Measurements from ENCODE around the gene CALML5. TPM values are rescaled to one million over a fixed set of nuclear protein-coding genes. Genes with fewer than 3 reads are reported as not detected.

Gene CALML5
- not detected for total RNA-seq

GRCh38 chr10:5499493-5500140 is at the start of gene CALML5:
Gene CALML5 (minus strand): TSS chr10:5499570. CDS start chr10:5499438, 132 bp downstream.
- intact Hi-C loops (cut with DNase I), result no loop called here
- TF ChIP-seq CTCF (IDR thresholded peaks at IDR 0.05), result no peak
- Histone ChIP-seq H3K27ac (no peak within 1 kb of the TSS), H3K4me3 (no peak within 1 kb of the TSS), H3K36me3 (no peaks in the 10 kb centered on the region), H3K27me3 (no peaks in the 10 kb centered on the region), H3K9me3 (no peaks in the 10 kb centered on the region), H3K4me1 (no peaks in the 10 kb centered on the region)
- no peak for DNase-seq (ENCODE audit: low spot score in 2 of 2)

- intact Hi-C loops (cut with DNase I), result loop anchor here (1.0 to 5.0 kb wide), 2 partner anchors 13 to 101 kb away; no protein-coding TSS in a partner anchor
- H3K4me3 ChIP-seq, result peak overlapping the region; percentile 16 to 43
- peak overlapping the region; percentile 93 for H3K27ac ChIP-seq
- H3K4me1 ChIP-seq, result peaks cover 22 to 51% of the 10 kb centered on the region in 2 donors
- no peak for TF ChIP-seq CTCF (IDR thresholded peaks at IDR 0.05)
- no peaks in the 10 kb centered on the region for H3K9me3 ChIP-seq
- no peaks in the 10 kb centered on the region for H3K27me3 ChIP-seq
- H3K36me3 ChIP-seq, result no peaks in the 10 kb centered on the region
- DNase-seq (ENCODE audit: low spot score in 2 of 2), result peak in 1 of 2 donors; percentile 6
Measured at GRCh38 chr10:5547931-5548660, 48.7 kb upstream of the CALML5 start.

- Histone ChIP-seq H3K36me3 (no peaks in the 10 kb centered on the region), H3K27me3 (no peaks in the 10 kb centered on the region), H3K4me1 (peaks cover 22 to 54% of the 10 kb centered on the region in 2 donors), H3K27ac (peak overlapping the region; percentile 93), H3K4me3 (peak overlapping the region; percentile 16 to 43), H3K9me3 (peaks cover 0 to 4% of the 10 kb centered on the region in 2 donors)
- intact Hi-C loops (cut with DNase I), result loop anchor here (1.0 to 5.0 kb wide), 2 partner anchors 12 to 100 kb away; no protein-coding TSS in a partner anchor
- no peak for TF ChIP-seq CTCF (IDR thresholded peaks at IDR 0.05)
- no peak for DNase-seq (ENCODE audit: low spot score in 2 of 2)
Measured at GRCh38 chr10:5547681-5547930, 48.2 kb upstream of the CALML5 start.

GRCh38 chr10:5546891-5547680 is 47.7 kb upstream of the CALML5 start:
- DNase-seq (ENCODE audit: low spot score in 2 of 2), result peak in 1 of 2 donors; percentile 11
- H3K27ac ChIP-seq, result peak overlapping the region; percentile 93
- H3K9me3 ChIP-seq, result peaks cover 0 to 9% of the 10 kb centered on the region in 2 donors
- no peaks in the 10 kb centered on the region for H3K36me3 ChIP-seq
- H3K4me3 ChIP-seq, result peak overlapping the region; percentile 16 to 43
- peaks cover 22 to 54% of the 10 kb centered on the region in 2 donors for H3K4me1 ChIP-seq
- no peak for TF ChIP-seq CTCF (IDR thresholded peaks at IDR 0.05)
- no peaks in the 10 kb centered on the region for H3K27me3 ChIP-seq
- intact Hi-C loops (cut with DNase I), result loop anchor here (1.0 to 5.0 kb wide), 2 partner anchors 12 to 100 kb away; no protein-coding TSS in a partner anchor

GRCh38 chr10:5545778-5546710 is 46.7 kb upstream of the CALML5 start:
- Histone ChIP-seq H3K9me3 (peaks cover 0 to 17% of the 10 kb centered on the region in 2 donors), H3K4me1 (peaks cover 22 to 54% of the 10 kb centered on the region in 2 donors), H3K4me3 (no peak overlapping the region), H3K36me3 (no peaks in the 10 kb centered on the region), H3K27me3 (no peaks in the 10 kb centered on the region), H3K27ac (peak overlapping the region; percentile 93)
- no peak for TF ChIP-seq CTCF (IDR thresholded peaks at IDR 0.05)
- intact Hi-C loops (cut with DNase I), result loop anchor here (5.0 kb wide), 1 partner anchor 99 kb away; no protein-coding TSS in a partner anchor
- DNase-seq (ENCODE audit: low spot score in 2 of 2), result peak; percentile 42 to 87

All from ascending aorta (tissue), 2 donors.